Colonic mucosa (tissue), 4 donors: ENCODE results near the gene BCL2L1. TPM values are rescaled to one million over a fixed set of nuclear protein-coding genes. Genes with fewer than 3 reads are reported as not detected.

Source experiments
- DNase-seq: peaks from one replicate; pipeline ENCODE4 v3.0.0-alpha.2; 2020
- H3K27ac ChIP-seq: fragments of 200-600 bp; one replicate; pipeline ENCODE4 v1.8.0; 2021
- H3K27me3 ChIP-seq: fragments of 200-600 bp; one replicate; pipeline ENCODE4 v1.8.0; 2021
- H3K36me3 ChIP-seq: fragments of 200-600 bp; one replicate; pipeline ENCODE4 v1.8.0; 2021
- H3K4me1 ChIP-seq: fragments of 200-600 bp; one replicate; pipeline ENCODE4 v1.8.0; 2021; ENCODE audit warnings: mild to moderate bottlenecking
- H3K4me3 ChIP-seq: fragments of 200-600 bp; one replicate; pipeline ENCODE4 v1.8.0; 2021
- H3K9ac ChIP-seq, 2 donors: one replicate each; pipeline ENCODE4 v1.7.0; 2013; ENCODE audit warnings: control low read depth in 2 of 2, low read depth in 2 of 2, low read length in 2 of 2
- H3K9me3 ChIP-seq: fragments of 200-600 bp; one replicate; pipeline ENCODE4 v1.8.0; 2021
- intact Hi-C: fragments of 100-400 bp; cut with DNase I; formaldehyde crosslinking; loops from one replicate; pipeline ENCODE4 v1.14.1; 2022
- total RNA-seq, 2 donors: library from RNA; stranded (reverse); fragmentation: NEBNext Ultra II Directional in 1 of 2; extraction: Animal tissue kit (Norgen Biotek cat#: 25700) in 1 of 2; gene quantifications; one replicate each; pipeline ENCODE4 v1.2.1, GENCODE V29; 2021
- TF ChIP-seq, protein P1 (sequence below): fragments of 200-600 bp; IDR thresholded peaks from one replicate; pipeline ENCODE4 v1.8.0; 2022; ENCODE audit warnings: antibody characterized with exemption, mild to moderate bottlenecking
- donor health status: healthy.
- donor health status: DM: no; HTN: no; CAD: no.
- donor health status: DM: no; HTN: no; CAD: no.

The BCL2L1 gene
- total RNA-seq, 2 donors from 2014 or later: 55.9 to 59.4 TPM

DNA sequence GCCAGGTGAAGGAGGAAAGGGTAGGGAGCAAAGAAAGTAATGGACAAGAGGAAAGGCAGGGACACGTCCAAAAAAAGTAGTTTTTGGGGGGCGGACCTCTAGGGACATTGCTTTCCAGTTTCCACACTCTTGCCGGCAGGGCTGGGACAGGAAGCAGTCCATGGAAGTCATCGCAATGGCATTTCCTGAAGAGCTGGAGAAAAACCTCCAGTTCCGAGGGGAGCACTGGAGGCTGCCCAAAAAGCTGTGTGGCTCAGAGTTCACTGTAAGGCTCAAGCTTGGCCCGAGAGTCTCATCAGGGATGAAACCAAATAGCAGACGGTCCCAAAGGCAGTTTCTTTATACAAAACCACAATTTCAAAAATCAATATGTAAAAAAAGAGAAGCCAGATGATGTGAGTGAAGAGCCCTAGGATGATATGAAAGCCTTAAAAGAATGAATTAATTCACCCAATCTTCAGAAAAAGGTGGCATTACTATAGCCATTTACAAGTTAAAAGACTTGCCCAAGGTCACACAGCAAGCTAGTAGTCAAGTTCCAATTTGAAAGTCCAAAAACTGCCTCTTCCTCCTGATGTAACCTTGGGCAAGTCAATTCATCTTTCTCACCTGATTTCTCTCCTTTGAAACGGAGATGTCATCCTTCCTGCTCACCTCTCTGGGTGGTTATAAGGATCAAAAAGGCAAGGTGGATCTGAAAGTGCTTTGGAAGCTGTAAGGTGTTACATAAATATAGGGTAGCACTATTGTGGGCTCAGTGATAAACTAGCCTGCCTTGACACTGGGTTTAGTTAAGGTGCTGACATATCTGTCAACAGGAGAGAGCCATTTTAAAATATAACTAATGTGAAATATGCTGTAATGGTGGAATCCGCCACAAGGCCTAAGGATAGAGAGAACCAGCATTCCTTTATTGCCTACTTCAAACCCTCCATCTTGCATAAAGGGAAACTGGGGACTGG, 9.1 kb downstream of the BCL2L1 start:
- Histone ChIP-seq H3K27ac (peak overlapping the region; percentile 62), H3K36me3 (no peaks in the 10 kb centered on the region), H3K9ac (peak overlapping the region; percentile 49 to 58), H3K4me3 (no peak overlapping the region), H3K27me3 (no peaks in the 10 kb centered on the region), H3K9me3 (no peaks in the 10 kb centered on the region), H3K4me1 (peaks cover 34% of the 10 kb centered on the region)
- TF ChIP-seq, protein P1, sequence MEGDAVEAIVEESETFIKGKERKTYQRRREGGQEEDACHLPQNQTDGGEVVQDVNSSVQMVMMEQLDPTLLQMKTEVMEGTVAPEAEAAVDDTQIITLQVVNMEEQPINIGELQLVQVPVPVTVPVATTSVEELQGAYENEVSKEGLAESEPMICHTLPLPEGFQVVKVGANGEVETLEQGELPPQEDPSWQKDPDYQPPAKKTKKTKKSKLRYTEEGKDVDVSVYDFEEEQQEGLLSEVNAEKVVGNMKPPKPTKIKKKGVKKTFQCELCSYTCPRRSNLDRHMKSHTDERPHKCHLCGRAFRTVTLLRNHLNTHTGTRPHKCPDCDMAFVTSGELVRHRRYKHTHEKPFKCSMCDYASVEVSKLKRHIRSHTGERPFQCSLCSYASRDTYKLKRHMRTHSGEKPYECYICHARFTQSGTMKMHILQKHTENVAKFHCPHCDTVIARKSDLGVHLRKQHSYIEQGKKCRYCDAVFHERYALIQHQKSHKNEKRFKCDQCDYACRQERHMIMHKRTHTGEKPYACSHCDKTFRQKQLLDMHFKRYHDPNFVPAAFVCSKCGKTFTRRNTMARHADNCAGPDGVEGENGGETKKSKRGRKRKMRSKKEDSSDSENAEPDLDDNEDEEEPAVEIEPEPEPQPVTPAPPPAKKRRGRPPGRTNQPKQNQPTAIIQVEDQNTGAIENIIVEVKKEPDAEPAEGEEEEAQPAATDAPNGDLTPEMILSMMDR: no peak
- peak; percentile 44 for DNase-seq
- intact Hi-C loops: no loop called here

DNA sequence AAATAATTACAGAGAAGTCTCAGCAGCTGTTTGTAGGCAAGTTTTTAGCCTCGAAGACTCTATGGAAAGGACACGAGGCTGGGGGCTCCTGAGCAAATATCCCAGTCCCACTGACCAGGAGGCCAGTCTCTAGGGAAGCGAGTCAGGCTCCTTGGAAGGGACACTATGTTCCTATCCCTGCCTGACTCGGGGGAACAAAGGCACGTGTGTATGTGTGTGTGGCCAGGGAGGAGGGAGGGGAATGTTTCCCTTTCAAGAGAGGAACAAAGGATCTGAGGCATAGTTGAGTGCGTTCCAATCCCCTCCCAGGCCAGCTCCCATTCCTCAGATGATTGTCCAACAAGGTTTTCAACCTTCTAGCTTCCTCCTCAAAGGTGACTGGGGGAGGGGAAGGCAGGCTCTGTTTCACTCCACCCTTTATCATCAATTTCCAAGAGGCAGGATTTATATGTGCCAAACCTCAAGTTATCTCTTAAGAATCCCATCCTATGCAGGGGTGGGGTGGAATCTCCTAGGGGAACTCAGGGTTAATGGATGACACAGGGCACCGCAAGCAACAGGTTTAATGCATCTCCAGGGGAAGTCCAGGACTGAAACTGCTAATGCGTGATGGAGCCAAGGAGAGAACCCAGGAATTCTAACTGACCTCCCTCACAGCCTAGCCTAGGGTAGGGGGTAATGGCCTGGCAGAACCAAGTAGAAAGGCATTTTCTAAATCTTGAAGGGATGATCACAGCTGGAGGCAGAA, 9.9 kb downstream of the BCL2L1 start:
- TF ChIP-seq, protein P1: no peak
- intact Hi-C loops: no loop called here
- Histone ChIP-seq H3K4me1 (peaks cover 43% of the 10 kb centered on the region), H3K4me3 (no peak overlapping the region), H3K27me3 (no peaks in the 10 kb centered on the region), H3K9ac (peak overlapping the region; percentile 49 to 58), H3K9me3 (no peaks in the 10 kb centered on the region), H3K27ac (peak overlapping the region; percentile 62), H3K36me3 (no peaks in the 10 kb centered on the region)
- DNase-seq: peak; percentile 73

DNA sequence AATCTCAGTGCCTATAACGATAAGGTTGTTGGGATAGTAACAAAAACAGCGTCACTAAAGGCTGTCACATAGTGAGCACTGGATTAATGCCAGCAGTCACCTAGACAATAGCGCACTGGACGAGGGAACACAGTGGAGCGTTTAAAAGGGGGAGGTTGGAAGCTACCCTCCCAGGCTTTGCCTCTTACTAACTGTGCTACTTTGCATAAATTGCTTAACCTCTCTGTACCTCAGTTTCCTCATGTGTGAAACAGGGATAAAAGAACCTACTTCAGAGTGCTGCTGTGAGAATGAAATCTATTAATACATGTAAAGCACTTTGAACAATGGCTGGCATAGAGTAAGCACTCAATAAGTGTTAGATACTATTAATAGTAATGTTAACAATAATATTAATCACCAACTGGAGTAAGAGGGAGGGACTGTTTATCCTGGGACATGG, 10.5 kb downstream of the BCL2L1 start:
- DNase-seq: peak; percentile 47
- Histone ChIP-seq H3K4me3 (no peak overlapping the region), H3K27me3 (no peaks in the 10 kb centered on the region), H3K9me3 (no peaks in the 10 kb centered on the region), H3K27ac (peak overlapping the region; percentile 62), H3K36me3 (no peaks in the 10 kb centered on the region), H3K9ac (peak overlapping the region in 1 of 2 donors; percentile 58), H3K4me1 (peaks cover 42% of the 10 kb centered on the region)
- TF ChIP-seq, protein P1: no peak
- intact Hi-C loops: no loop called here

DNA sequence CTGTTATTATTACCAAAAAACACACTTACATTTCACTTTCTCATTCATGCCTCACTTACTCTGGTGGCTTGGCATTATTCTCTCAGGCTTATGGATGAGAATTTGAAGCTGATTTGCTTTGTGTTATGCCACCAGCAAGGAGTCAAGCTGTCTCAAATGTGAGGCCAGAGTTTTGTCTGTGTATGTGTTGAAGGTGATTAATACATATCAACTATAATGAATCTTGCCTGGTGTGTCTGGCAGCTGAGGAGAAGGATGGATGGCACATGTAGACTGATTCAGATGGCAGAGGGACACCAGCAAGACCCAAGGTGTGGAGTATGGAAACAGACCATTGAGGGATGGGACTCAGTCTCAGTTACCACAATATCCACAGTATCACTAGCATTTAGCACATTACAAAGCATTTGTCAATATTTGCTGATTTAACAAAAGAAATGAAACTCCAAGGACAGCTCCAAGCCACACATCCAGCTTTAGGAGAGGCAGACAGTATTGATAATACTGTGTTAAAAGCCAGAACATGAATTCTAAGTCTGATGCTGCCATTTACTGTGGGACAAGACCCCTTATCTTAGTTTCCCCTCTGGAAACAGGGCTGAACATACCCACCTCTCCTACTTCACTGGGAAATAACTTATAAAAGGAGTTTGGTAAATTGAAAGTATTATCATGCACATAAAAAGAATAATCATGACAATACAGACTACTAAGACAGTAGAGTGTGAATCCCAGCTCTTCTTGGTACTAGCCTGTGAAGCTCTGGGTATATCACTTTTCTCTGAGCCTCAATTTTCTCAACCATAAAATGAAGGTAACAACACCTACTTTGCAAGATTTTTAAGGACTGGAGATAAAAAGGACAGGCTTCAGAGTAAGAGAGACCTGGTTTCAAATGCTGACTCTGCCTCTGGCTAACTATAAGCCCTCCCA, 11.2 kb downstream of the BCL2L1 start:
- Histone ChIP-seq H3K9ac (peak overlapping the region in 1 of 2 donors; percentile 66), H3K27ac (peak overlapping the region; percentile 62), H3K4me3 (no peak overlapping the region), H3K4me1 (peaks cover 35% of the 10 kb centered on the region), H3K27me3 (no peaks in the 10 kb centered on the region), H3K9me3 (no peaks in the 10 kb centered on the region), H3K36me3 (no peaks in the 10 kb centered on the region)
- no peak for DNase-seq
- TF ChIP-seq, protein P1: no peak
- intact Hi-C loops: no loop called here
